Neural progenitor cell (in vitro differentiated cells): ENCODE results near the gene PACS1. TPM values are rescaled to one million over a fixed set of nuclear protein-coding genes. Genes with fewer than 3 reads are reported as not detected.

Experiments used
- DNase-seq: peaks from one replicate; pipeline ENCODE4 v3.0.0-alpha.2; 2016; ENCODE audit warnings: low spot score
- H2AFZ ChIP-seq: fragments of 200-600 bp; sonication (generic); replicated peaks from 2 replicates; pipeline ENCODE4 v1.6.1; 2016; ENCODE audit warnings: antibody characterized with exemption
- H3F3A ChIP-seq: fragments of 200-600 bp; sonication (generic); 2 replicates; pipeline ENCODE4 v1.6.1; 2016; ENCODE audit warnings: antibody characterized with exemption, low read depth
- H3K27ac ChIP-seq: fragments of 200-600 bp; sonication (generic); 2 replicates; pipeline ENCODE4 v1.5.1; 2016; ENCODE audit warnings: mild to moderate bottlenecking
- H3K27me3 ChIP-seq: fragments of 200-600 bp; sonication (generic); 2 replicates; pipeline ENCODE4 v1.6.1; 2016; ENCODE audit warnings: mild to moderate bottlenecking, moderate library complexity
- H3K36me3 ChIP-seq: fragments of 200-600 bp; sonication (generic); 2 replicates; pipeline ENCODE4 v1.5.1; 2016
- H3K4me1 ChIP-seq: fragments of 200-600 bp; sonication (generic); 2 replicates; pipeline ENCODE4 v1.6.1; 2016; ENCODE audit warnings: mixed run types
- H3K4me2 ChIP-seq: fragments of 200-600 bp; sonication (generic); 2 replicates; pipeline ENCODE4 v1.6.1; 2016
- H3K4me3 ChIP-seq: fragments of 200-600 bp; sonication (generic); 2 replicates; pipeline ENCODE4 v1.5.1; 2016
- H3K79me2 ChIP-seq: fragments of 200-600 bp; sonication (generic); 2 replicates; pipeline ENCODE4 v1.6.1; 2016; ENCODE audit warnings: low read depth
- H3K9ac ChIP-seq: fragments of 200-600 bp; sonication (generic); 2 replicates; pipeline ENCODE4 v1.6.1; 2016
- H3K9me3 ChIP-seq: fragments of 200-600 bp; sonication (generic); 2 replicates; pipeline ENCODE4 v1.5.1; 2016; ENCODE audit warnings: low read depth
- H4K20me1 ChIP-seq: fragments of 200-600 bp; sonication (generic); 2 replicates; pipeline ENCODE4 v1.6.1; 2016; ENCODE audit warnings: low read depth
- H3K27ac Mint-ChIP-seq: 3 replicates; pipeline ENCODE4 v1.8.0; 2021; ENCODE audit warnings: mixed read lengths
- H3K27me3 Mint-ChIP-seq: 2 replicates; pipeline ENCODE4 v1.8.0; 2022; ENCODE audit warnings: low read depth, mild to moderate bottlenecking, inconsistent platforms, moderate library complexity, mixed read lengths; ENCODE audit not compliant: insufficient read depth
- H3K36me3 Mint-ChIP-seq: 3 replicates; pipeline ENCODE4 v1.8.0; 2021; ENCODE audit warnings: mixed read lengths
- H3K4me1 Mint-ChIP-seq: 3 replicates; pipeline ENCODE4 v1.8.0; 2021; ENCODE audit warnings: mixed read lengths
- H3K4me3 Mint-ChIP-seq: 3 replicates; pipeline ENCODE4 v1.8.0; 2021; ENCODE audit warnings: mild to moderate bottlenecking, moderate library complexity, mixed read lengths
- H3K9me3 Mint-ChIP-seq: 3 replicates; pipeline ENCODE4 v1.8.0; 2020; ENCODE audit warnings: mixed read lengths
- EZH2 ChIP-seq: fragments of 200-600 bp; sonication (generic); IDR thresholded peaks from 2 replicates; pipeline ENCODE4 v1.6.1; 2017; ENCODE audit warnings: antibody characterized with exemption, mild to moderate bottlenecking, moderate library complexity
- EZH2phosphoT487 ChIP-seq: fragments of 200-600 bp; sonication (generic); IDR thresholded peaks from 2 replicates; pipeline ENCODE4 v1.6.1; 2017; ENCODE audit warnings: antibody characterized with exemption
- total RNA-seq: library from RNA; depleted of rRNA; stranded (reverse); fragments of >200 nt; gene quantifications from 2 replicates; pipeline ENCODE4 v1.2.3, GENCODE V29; 2015; ENCODE audit warnings: low replicate concordance
- TF ChIP-seq, protein P1 (sequence below): fragments of 200-600 bp; sonication (generic); IDR thresholded peaks from 2 replicates; pipeline ENCODE4 v1.5.1; 2017; ENCODE audit warnings: antibody characterized with exemption, mild to moderate bottlenecking

PACS1 gene
- total RNA-seq, 1 donor from 2014 or later = 13.4 TPM

- Histone ChIP-seq H3K4me1 (peaks cover 5% of the 10 kb centered on the region), H2AFZ (no peak overlapping the region), H3K27me3 (no peaks in the 10 kb centered on the region), H3K36me3 (no peaks in the 10 kb centered on the region), H3K27ac (no peak overlapping the region), H3K4me3 (no peak overlapping the region), H3K9ac (no peak overlapping the region), H4K20me1 (no peaks in the 10 kb centered on the region), H3K9me3 (no peaks in the 10 kb centered on the region), H3K4me2 (no peak overlapping the region), H3F3A (no peaks in the 10 kb centered on the region), H3K79me2 (no peaks in the 10 kb centered on the region)
- no peaks in the 10 kb centered on the region for H3K36me3 Mint-ChIP-seq
- H3K27ac Mint-ChIP-seq = no peak overlapping the region
- no peak for DNase-seq
- H3K4me3 Mint-ChIP-seq = no peak overlapping the region
- H3K27me3 Mint-ChIP-seq = peaks cover 4% of the 10 kb centered on the region
- no peaks in the 10 kb centered on the region for H3K9me3 Mint-ChIP-seq
- TF ChIP-seq EZH2phosphoT487 = no peak
- TF ChIP-seq, protein P1, sequence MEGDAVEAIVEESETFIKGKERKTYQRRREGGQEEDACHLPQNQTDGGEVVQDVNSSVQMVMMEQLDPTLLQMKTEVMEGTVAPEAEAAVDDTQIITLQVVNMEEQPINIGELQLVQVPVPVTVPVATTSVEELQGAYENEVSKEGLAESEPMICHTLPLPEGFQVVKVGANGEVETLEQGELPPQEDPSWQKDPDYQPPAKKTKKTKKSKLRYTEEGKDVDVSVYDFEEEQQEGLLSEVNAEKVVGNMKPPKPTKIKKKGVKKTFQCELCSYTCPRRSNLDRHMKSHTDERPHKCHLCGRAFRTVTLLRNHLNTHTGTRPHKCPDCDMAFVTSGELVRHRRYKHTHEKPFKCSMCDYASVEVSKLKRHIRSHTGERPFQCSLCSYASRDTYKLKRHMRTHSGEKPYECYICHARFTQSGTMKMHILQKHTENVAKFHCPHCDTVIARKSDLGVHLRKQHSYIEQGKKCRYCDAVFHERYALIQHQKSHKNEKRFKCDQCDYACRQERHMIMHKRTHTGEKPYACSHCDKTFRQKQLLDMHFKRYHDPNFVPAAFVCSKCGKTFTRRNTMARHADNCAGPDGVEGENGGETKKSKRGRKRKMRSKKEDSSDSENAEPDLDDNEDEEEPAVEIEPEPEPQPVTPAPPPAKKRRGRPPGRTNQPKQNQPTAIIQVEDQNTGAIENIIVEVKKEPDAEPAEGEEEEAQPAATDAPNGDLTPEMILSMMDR = no peak
- TF ChIP-seq EZH2 = no peak
- peaks cover 13% of the 10 kb centered on the region for H3K4me1 Mint-ChIP-seq
Observed at GRCh38 chr11:66136752-66137123, 66.7 kb downstream of the PACS1 start.

GRCh38 chr11:66139817-66140404, 69.8 kb downstream of the PACS1 start:
- TF ChIP-seq, protein P1 = no peak
- TF ChIP-seq EZH2phosphoT487 (no peak), EZH2 (no peak)
- Mint-ChIP-seq H3K36me3 (no peaks in the 10 kb centered on the region), H3K4me3 (no peak overlapping the region)

GRCh38 chr11:66142370-66143263, 72.5 kb downstream of the PACS1 start:
- H3K27ac Mint-ChIP-seq = no peak overlapping the region
- no peak overlapping the region for H3K9ac ChIP-seq
- H3K27ac ChIP-seq = no peak overlapping the region
- H3K36me3 ChIP-seq = no peaks in the 10 kb centered on the region
- H3K36me3 Mint-ChIP-seq = peaks cover 5% of the 10 kb centered on the region
- no peaks in the 10 kb centered on the region for H3K4me1 Mint-ChIP-seq
- no peak overlapping the region for H3K4me3 ChIP-seq
- H3F3A ChIP-seq = no peaks in the 10 kb centered on the region
- H3K9me3 ChIP-seq = no peaks in the 10 kb centered on the region
- H3K27me3 Mint-ChIP-seq = peaks cover 3% of the 10 kb centered on the region
- TF ChIP-seq, protein P1 = no peak
- TF ChIP-seq EZH2 (no peak), EZH2phosphoT487 (no peak)
- H4K20me1 ChIP-seq = no peaks in the 10 kb centered on the region
- H3K4me2 ChIP-seq = no peak overlapping the region
- peaks cover 12% of the 10 kb centered on the region for H3K9me3 Mint-ChIP-seq
- H3K4me1 ChIP-seq = peaks cover 5% of the 10 kb centered on the region
- H3K27me3 ChIP-seq = no peaks in the 10 kb centered on the region
- H2AFZ ChIP-seq = no peak overlapping the region
- no peak overlapping the region for H3K4me3 Mint-ChIP-seq
- H3K79me2 ChIP-seq = no peaks in the 10 kb centered on the region
- no peak for DNase-seq

More at GRCh38 chr11:66139817-66140404, 69.8 kb downstream of the PACS1 start:
- no peaks in the 10 kb centered on the region for H3K27me3 ChIP-seq
- no peak overlapping the region for H3K4me3 ChIP-seq
- Mint-ChIP-seq H3K27ac (no peak overlapping the region), H3K9me3 (no peaks in the 10 kb centered on the region), H3K27me3 (no peaks in the 10 kb centered on the region), H3K4me1 (no peaks in the 10 kb centered on the region)
- H3F3A ChIP-seq = no peaks in the 10 kb centered on the region
- H3K27ac ChIP-seq = no peak overlapping the region
- no peaks in the 10 kb centered on the region for H3K36me3 ChIP-seq
- H3K9me3 ChIP-seq = no peaks in the 10 kb centered on the region
- no peaks in the 10 kb centered on the region for H3K79me2 ChIP-seq
- peaks cover 5% of the 10 kb centered on the region for H3K4me1 ChIP-seq
- no peak overlapping the region for H2AFZ ChIP-seq
- DNase-seq = no peak
- H4K20me1 ChIP-seq = no peaks in the 10 kb centered on the region
- H3K9ac ChIP-seq = no peak overlapping the region
- H3K4me2 ChIP-seq = no peak overlapping the region
